A673 (cell line): ENCODE results near the gene LPP. TPM values are rescaled to one million over a fixed set of nuclear protein-coding genes. Genes with fewer than 3 reads are reported as not detected.

Source experiments
- BruUV-seq: library from RNA; stranded (reverse); fragments of 400-500 nt; replicated peaks from 2 replicates; lab custom pipeline; 2021; lab: Mats Ljungman, UMichigan
- CTCF ChIA-PET: fragments of 300-600 bp; sonication (Branson Sonifier 250); formaldehyde crosslinking; loops from one replicate; lab custom pipeline; 2022; ENCODE audit warnings: antibody characterized with exemption; lab: Charles Lee
- POLR2A ChIA-PET: fragments of 300-600 bp; sonication (Branson Sonifier 250); formaldehyde crosslinking; loops from one replicate; lab custom pipeline; 2022; ENCODE audit warnings: antibody characterized with exemption; ENCODE audit not compliant: low non-redundant PET; lab: Charles Lee
- DNase-seq: peaks from one replicate; pipeline ENCODE4 v3.0.0-alpha.2; 2015; ENCODE audit warnings: low spot score
- H3K27ac ChIP-seq: fragments of 200-600 bp; sonication (generic); 2 replicates; pipeline ENCODE4 v1.5.1; 2016; ENCODE audit warnings: mixed run types, low read depth, mild to moderate bottlenecking, mixed read lengths, antibody characterized with exemption, low read length; ENCODE audit not compliant: poor library complexity, severe bottlenecking
- H3K27me3 ChIP-seq: fragments of 200-600 bp; sonication (generic); replicated peaks from 2 replicates; pipeline ENCODE4 v1.6.1; 2017; ENCODE audit warnings: mixed run types, low read depth, mild to moderate bottlenecking, mixed read lengths, antibody characterized with exemption, low read length; ENCODE audit not compliant: insufficient read depth, poor library complexity
- H3K36me3 ChIP-seq: fragments of 200-600 bp; sonication (generic); 2 replicates; pipeline ENCODE4 v1.6.1; 2016; ENCODE audit warnings: mixed run types, mild to moderate bottlenecking, mixed read lengths, antibody characterized with exemption, low read length; ENCODE audit not compliant: insufficient read depth, poor library complexity, severe bottlenecking
- H3K4me1 ChIP-seq: fragments of 200-600 bp; sonication (generic); 2 replicates; pipeline ENCODE4 v1.6.1; 2017; ENCODE audit warnings: mixed run types, mild to moderate bottlenecking, mixed read lengths, antibody characterized with exemption, low read length; ENCODE audit not compliant: insufficient read depth, poor library complexity, severe bottlenecking
- H3K4me3 ChIP-seq: fragments of 200-600 bp; sonication (generic); 2 replicates; pipeline ENCODE4 v1.5.1; 2016; ENCODE audit warnings: low read depth, mixed run types, mild to moderate bottlenecking, mixed read lengths, low read length; ENCODE audit not compliant: poor library complexity, severe bottlenecking
- H3K9me3 ChIP-seq: fragments of 200-600 bp; sonication (generic); 2 replicates; pipeline ENCODE4 v1.6.1; 2016; ENCODE audit warnings: mixed run types, low read depth, mild to moderate bottlenecking, mixed read lengths, antibody characterized with exemption, low read length; ENCODE audit not compliant: poor library complexity, severe bottlenecking
- EZH2 ChIP-seq: fragments of 200-600 bp; sonication (generic); IDR thresholded peaks from 2 replicates; pipeline ENCODE4 v1.6.1; 2017; ENCODE audit warnings: borderline replicate concordance, low read depth, mild to moderate bottlenecking, mixed read lengths, antibody characterized with exemption, low read length; ENCODE audit not compliant: poor library complexity, severe bottlenecking
- intact Hi-C: fragments of 100-400 bp; cut with micrococcal nuclease; formaldehyde crosslinking; loops from one replicate; pipeline ENCODE4 v1.10.0; 2022; ENCODE audit not compliant: unreplicated experiment
- total RNA-seq: library from RNA; stranded (reverse); gene quantifications from 2 replicates; pipeline ENCODE4 v1.2.3, GENCODE V29; 2021
- TF ChIP-seq, protein P1 (sequence below): fragments of 300-800, 200-600 bp; sonication (generic); conservative IDR thresholded peaks from 2 replicates; pipeline ENCODE4 v1.5.1; 2017; ENCODE audit warnings: low read depth, mild to moderate bottlenecking, antibody characterized with exemption, low read length, moderate library complexity, mixed read lengths

Gene LPP
- total RNA-seq, 1 experiment from 2014 or later: 39.7 TPM

- Histone ChIP-seq H3K4me3 (no peak overlapping the region), H3K27me3 (no peaks in the 10 kb centered on the region), H3K9me3 (no peaks in the 10 kb centered on the region), H3K36me3 (no peaks in the 10 kb centered on the region), H3K27ac (no peak overlapping the region), H3K4me1 (peaks cover 23% of the 10 kb centered on the region)
- TF ChIP-seq EZH2: no peak
- TF ChIP-seq, protein P1, sequence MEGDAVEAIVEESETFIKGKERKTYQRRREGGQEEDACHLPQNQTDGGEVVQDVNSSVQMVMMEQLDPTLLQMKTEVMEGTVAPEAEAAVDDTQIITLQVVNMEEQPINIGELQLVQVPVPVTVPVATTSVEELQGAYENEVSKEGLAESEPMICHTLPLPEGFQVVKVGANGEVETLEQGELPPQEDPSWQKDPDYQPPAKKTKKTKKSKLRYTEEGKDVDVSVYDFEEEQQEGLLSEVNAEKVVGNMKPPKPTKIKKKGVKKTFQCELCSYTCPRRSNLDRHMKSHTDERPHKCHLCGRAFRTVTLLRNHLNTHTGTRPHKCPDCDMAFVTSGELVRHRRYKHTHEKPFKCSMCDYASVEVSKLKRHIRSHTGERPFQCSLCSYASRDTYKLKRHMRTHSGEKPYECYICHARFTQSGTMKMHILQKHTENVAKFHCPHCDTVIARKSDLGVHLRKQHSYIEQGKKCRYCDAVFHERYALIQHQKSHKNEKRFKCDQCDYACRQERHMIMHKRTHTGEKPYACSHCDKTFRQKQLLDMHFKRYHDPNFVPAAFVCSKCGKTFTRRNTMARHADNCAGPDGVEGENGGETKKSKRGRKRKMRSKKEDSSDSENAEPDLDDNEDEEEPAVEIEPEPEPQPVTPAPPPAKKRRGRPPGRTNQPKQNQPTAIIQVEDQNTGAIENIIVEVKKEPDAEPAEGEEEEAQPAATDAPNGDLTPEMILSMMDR: no peak
- no peak for DNase-seq
- BruUV-seq: no TSS peak
- intact Hi-C loops: no loop called here
- ChIA-PET POLR2A (no interaction called here), CTCF (no interaction called here)
Measured at GRCh38 chr3:188134856-188135255, 19.1 kb upstream of the LPP start.

DNA sequence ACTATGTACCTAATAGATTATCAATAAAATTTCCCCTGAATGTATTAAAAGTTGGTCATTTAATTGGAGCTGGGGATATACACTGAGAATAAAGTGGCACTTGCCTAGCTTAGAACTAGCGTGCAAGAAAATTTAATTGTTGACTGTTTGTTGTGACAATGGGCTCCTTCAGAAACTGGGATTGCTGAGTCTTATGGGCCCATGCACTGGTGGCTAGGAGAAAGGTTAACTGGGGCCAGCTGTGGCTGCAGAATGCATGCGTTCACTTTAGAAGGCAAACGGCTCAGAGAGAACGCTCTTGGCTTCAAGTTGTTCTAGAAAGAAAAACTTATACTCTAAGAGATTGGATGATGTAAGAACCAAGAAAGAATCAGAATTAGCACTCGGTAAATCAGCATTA, 18.7 kb upstream of the LPP start:
- intact Hi-C loops: no loop called here
- H3K27ac ChIP-seq: no peak overlapping the region
- no peak overlapping the region for H3K4me3 ChIP-seq
- TF ChIP-seq, protein P1: no peak
- no peak for TF ChIP-seq EZH2
- CTCF ChIA-PET: no interaction called here
- H3K4me1 ChIP-seq: peaks cover 23% of the 10 kb centered on the region
- no TSS peak for BruUV-seq
- POLR2A ChIA-PET: no interaction called here
- no peaks in the 10 kb centered on the region for H3K9me3 ChIP-seq
- H3K27me3 ChIP-seq: no peaks in the 10 kb centered on the region
- H3K36me3 ChIP-seq: no peaks in the 10 kb centered on the region
- DNase-seq: no peak

DNA sequence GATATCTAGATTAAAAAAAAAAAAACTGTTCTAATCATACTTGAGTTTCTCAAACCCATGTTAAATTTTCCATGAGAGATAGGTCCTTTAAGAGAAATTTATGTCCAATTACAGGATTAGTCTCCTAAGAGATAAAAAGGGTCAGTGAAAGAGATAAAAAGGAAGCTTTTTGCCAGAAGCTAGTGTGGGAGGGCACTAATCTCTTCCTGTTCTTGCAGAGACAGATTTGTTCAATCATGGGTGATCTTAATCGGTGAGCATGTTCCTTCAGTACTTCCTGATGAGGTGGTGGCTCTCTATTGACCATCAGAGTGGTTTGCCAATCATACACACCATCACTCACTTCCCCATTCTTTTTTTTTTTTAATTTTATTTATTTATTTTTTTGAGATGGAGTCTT, 16.9 kb upstream of the LPP start:
- peak; percentile 94 for DNase-seq
- Histone ChIP-seq H3K4me3 (no peak overlapping the region), H3K27ac (no peak overlapping the region), H3K4me1 (peaks cover 27% of the 10 kb centered on the region), H3K36me3 (no peaks in the 10 kb centered on the region), H3K9me3 (no peaks in the 10 kb centered on the region), H3K27me3 (no peaks in the 10 kb centered on the region)
- intact Hi-C loops: no loop called here
- TF ChIP-seq, protein P1: no peak
- no peak for TF ChIP-seq EZH2
- BruUV-seq: no TSS peak
- ChIA-PET CTCF (interaction anchor here (0.8 kb wide), 1 partner anchor 17 kb away, joined by 5 read pairs; no protein-coding TSS in a partner anchor), POLR2A (interaction anchor here (0.5 to 0.7 kb wide), 3 partner anchors 14 to 137 kb away, joined by 5 to 6 read pairs (median 5); no protein-coding TSS in a partner anchor)
